PFSK-1 (cell line): ENCODE data around the gene CCDC137.

Experiments
- FOXP2 ChIP-seq: optimal IDR thresholded peaks from 2 replicates; pipeline ENCODE3; 2011; ENCODE audit warnings: borderline replicate concordance, control low read depth, inconsistent platforms; ENCODE audit not compliant: insufficient read depth; ENCODE audit errors: extremely low read length, extremely low read depth
- POLR2AphosphoS5 ChIP-seq: IDR thresholded peaks from 2 replicates; pipeline ENCODE4 v1.6.1; 2012; ENCODE audit warnings: low read depth, mild to moderate bottlenecking, control low read depth, low read length, moderate library complexity
- SIN3A ChIP-seq: IDR thresholded peaks from 2 replicates; pipeline ENCODE4 v1.6.1; 2012; ENCODE audit warnings: mild to moderate bottlenecking, low read length, moderate library complexity, borderline replicate concordance; ENCODE audit not compliant: insufficient read depth
- TAF1 ChIP-seq: IDR thresholded peaks from 2 replicates; pipeline ENCODE4 v1.6.1; 2012; ENCODE audit warnings: low read length, control low read depth, borderline replicate concordance; ENCODE audit not compliant: insufficient read depth
- TF ChIP-seq, protein P1 (sequence below), 2 experiments: IDR thresholded peaks; 2 replicates each; pipeline versions ENCODE4 v1.6.1 to v1.8.0; 2011 to 2012; ENCODE audit warnings: low read depth in 2 of 2, low read length in 2 of 2, control low read depth in 1 of 2, inconsistent platforms in 1 of 2, mild to moderate bottlenecking in 1 of 2, moderate library complexity in 1 of 2; ENCODE audit not compliant: insufficient read depth in 1 of 2

Gene CCDC137

DNA sequence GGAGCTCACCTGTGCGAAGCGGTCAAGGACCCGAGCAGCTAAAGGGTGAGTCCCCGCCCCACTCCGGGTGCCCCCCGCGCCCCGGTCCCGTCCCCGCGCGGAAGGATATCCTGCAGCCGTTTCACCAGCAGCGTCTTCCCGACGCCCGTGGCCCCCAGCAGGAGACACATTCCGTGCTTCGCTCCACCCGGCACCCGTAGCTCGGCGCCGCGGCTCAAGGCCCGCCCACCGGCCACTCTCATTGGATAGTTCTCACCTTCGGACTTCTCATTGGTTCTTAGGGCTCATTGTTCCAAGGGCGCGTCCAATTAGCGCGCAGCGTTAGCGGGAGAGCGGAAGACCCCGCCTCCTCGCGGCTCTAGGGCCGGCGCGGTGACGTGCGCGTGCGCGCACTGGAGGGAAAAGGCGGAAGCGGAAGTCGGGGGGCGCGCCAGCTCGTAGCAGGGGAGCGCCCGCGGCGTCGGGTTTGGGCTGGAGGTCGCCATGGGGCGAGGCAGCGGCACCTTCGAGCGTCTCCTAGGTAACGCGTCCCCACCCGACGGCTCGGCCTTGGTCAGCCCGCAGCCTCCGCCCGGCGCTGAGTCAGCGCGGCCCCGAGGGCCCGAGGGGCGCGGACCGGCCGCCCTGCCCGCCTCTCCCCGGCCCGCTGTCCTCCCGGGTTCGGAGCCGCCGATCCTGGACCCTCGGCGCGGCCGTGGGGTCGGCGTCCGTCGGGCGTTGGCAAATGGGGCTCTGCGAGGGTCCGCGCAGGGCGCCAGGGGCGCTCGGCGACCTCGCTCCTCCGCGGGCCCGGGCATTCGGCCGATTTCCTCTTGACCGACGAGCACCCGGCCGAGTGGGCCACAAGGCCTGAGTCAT is 17.3 kb downstream of the CCDC137 start, which contains the start of the genes ARL16 and HGS:
Gene ARL16, minus strand, starts transcription at position 214 of the 858 bp plus-strand sequence. Its CDS starts 44 bp downstream, at position 170.
Gene HGS, plus strand, starts transcription at position 428 of the 858 bp plus-strand sequence. Its CDS starts 56 bp downstream, at position 484.
- TF ChIP-seq FOXP2 (peak; percentile 75), SIN3A (no peak), TAF1 (peak; percentile 49; the same call in 1 of the 2 replicates), POLR2AphosphoS5 (peak; percentile 36; the same call in 1 of the 2 replicates)
- TF ChIP-seq, protein P1, sequence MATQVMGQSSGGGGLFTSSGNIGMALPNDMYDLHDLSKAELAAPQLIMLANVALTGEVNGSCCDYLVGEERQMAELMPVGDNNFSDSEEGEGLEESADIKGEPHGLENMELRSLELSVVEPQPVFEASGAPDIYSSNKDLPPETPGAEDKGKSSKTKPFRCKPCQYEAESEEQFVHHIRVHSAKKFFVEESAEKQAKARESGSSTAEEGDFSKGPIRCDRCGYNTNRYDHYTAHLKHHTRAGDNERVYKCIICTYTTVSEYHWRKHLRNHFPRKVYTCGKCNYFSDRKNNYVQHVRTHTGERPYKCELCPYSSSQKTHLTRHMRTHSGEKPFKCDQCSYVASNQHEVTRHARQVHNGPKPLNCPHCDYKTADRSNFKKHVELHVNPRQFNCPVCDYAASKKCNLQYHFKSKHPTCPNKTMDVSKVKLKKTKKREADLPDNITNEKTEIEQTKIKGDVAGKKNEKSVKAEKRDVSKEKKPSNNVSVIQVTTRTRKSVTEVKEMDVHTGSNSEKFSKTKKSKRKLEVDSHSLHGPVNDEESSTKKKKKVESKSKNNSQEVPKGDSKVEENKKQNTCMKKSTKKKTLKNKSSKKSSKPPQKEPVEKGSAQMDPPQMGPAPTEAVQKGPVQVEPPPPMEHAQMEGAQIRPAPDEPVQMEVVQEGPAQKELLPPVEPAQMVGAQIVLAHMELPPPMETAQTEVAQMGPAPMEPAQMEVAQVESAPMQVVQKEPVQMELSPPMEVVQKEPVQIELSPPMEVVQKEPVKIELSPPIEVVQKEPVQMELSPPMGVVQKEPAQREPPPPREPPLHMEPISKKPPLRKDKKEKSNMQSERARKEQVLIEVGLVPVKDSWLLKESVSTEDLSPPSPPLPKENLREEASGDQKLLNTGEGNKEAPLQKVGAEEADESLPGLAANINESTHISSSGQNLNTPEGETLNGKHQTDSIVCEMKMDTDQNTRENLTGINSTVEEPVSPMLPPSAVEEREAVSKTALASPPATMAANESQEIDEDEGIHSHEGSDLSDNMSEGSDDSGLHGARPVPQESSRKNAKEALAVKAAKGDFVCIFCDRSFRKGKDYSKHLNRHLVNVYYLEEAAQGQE (IDR thresholded peaks at IDR 0.05; ENCODE audit: insufficient read depth in 1 of 2, low read depth in 2 of 2, low read length in 2 of 2), result no peak; a peak in 1 of 4 replicates

DNA sequence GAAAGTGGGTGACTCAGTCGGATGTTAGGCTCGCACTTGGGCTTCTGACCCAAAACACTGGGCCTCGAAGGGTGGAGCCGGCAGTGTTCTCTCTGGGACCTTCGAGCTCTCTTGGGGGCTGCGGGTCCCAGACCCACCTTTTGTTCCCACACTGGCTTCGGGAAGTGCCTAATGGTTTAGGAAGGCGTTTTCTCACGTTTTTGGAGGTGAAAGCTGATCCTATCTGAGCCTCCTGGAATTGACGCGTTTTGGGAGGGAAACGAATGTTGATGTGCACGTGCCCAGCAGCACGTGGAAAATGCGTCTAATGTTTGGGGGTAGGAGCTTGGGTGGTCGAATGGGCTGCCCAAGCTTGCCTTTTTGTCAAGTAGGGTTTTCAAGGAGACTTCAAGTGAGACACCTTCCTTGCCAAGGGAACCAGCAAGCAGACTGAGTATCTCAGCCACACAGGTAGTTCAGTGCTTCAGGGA is 17.9 kb downstream of the CCDC137 start:
- TF ChIP-seq FOXP2 (no peak), TAF1 (no peak), SIN3A (no peak), POLR2AphosphoS5 (no peak)
- TF ChIP-seq, protein P1 (IDR thresholded peaks at IDR 0.05; ENCODE audit: insufficient read depth in 1 of 2, low read depth in 2 of 2, low read length in 2 of 2), result no peak

DNA sequence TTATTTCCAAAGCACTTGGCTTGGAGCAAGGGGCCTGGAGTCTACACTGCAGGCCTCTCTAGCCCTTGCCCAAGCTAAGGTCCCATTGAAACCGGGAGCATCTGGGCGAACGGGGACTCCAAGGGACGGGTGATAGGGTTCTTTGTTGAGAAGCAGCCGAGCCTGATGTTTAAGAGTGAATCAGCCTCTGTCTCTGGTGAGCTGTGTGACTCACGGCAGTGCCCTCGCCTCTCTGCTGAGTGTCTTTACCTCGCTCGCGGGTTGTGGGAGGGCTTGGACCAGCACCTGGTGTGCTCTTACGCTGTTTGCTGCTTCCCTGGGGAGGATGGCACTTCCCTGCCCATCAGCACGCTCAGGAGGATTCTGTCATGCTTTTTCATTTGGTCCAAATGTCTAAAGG is 18.6 kb downstream of the CCDC137 start:
- TF ChIP-seq, protein P1 (IDR thresholded peaks at IDR 0.05; ENCODE audit: insufficient read depth in 1 of 2, low read depth in 2 of 2, low read length in 2 of 2), result no peak
- TF ChIP-seq POLR2AphosphoS5 (no peak), FOXP2 (no peak), TAF1 (no peak), SIN3A (no peak)

DNA sequence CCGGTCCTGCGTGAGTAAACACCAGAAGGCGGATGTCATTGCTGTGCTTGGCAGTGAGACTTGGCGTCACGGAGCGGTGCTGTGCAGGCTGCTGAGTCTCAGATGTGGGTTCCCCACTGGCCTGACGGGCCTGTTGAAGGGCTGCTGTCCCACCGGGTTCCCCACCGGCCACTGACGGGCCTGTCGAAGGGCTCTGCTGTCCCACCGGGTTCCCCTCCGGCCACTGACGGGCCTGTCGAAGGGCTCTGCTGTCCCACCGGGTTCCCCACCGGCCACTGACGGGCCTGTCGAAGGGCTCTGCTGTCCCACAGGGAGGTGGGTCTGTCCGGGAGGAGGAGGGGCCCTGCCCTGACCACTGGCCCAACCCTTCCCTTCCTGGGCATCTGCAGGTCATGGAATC is 20.1 kb downstream of the CCDC137 start:
- TF ChIP-seq, protein P1 (IDR thresholded peaks at IDR 0.05; ENCODE audit: insufficient read depth in 1 of 2, low read depth in 2 of 2, low read length in 2 of 2), result no peak
- no peak for TF ChIP-seq TAF1
